ENCODE data around the gene RASA4B. TPM values are rescaled to one million over a fixed set of nuclear protein-coding genes. Genes with fewer than 3 reads are reported as not detected.

Gene RASA4B
- total RNA-seq, 1 experiment from 2014 or later = 0.76 TPM

GRCh38 chr7:102468478-102469350, 48.9 kb downstream of the RASA4B start:
- Mint-ChIP-seq H3K27ac (ENCODE audit: unreplicated experiment) (peak overlapping the region; percentile 42), H3K4me3 (ENCODE audit: low read depth, unreplicated experiment) (no peak overlapping the region), H3K4me1 (ENCODE audit: low read depth, unreplicated experiment) (peaks cover 6% of the 10 kb centered on the region), H3K27me3 (ENCODE audit: unreplicated experiment) (no peaks in the 10 kb centered on the region), H3K9me3 (ENCODE audit: low read depth, unreplicated experiment) (no peaks in the 10 kb centered on the region), H3K36me3 (ENCODE audit: insufficient read depth, unreplicated experiment) (peaks cover 36% of the 10 kb centered on the region)
- no peak for TF ChIP-seq CTCF (IDR thresholded peaks at IDR 0.05; ENCODE audit: unreplicated experiment)
- CTCF ChIA-PET = no interaction called here
- no peak for DNase-seq
- intact Hi-C loops (cut with micrococcal nuclease; ENCODE audit: unreplicated experiment) = no loop called here
- BruUV-seq (replicated peaks) = no TSS peak

GRCh38 chr7:102467581-102468477, 49.7 kb downstream of the RASA4B start:
- Mint-ChIP-seq H3K4me3 (ENCODE audit: low read depth, unreplicated experiment) (no peak overlapping the region), H3K4me1 (ENCODE audit: low read depth, unreplicated experiment) (peaks cover 9% of the 10 kb centered on the region), H3K36me3 (ENCODE audit: insufficient read depth, unreplicated experiment) (peaks cover 38% of the 10 kb centered on the region), H3K9me3 (ENCODE audit: low read depth, unreplicated experiment) (no peaks in the 10 kb centered on the region), H3K27ac (ENCODE audit: unreplicated experiment) (no peak overlapping the region), H3K27me3 (ENCODE audit: unreplicated experiment) (no peaks in the 10 kb centered on the region)
- DNase-seq = no peak
- BruUV-seq (replicated peaks) = no TSS peak
- CTCF ChIA-PET = interaction anchor here (0.6 kb wide), 2 partner anchors 12 to 131 kb away, joined by 3 read pairs; no protein-coding TSS in a partner anchor
- intact Hi-C loops (cut with micrococcal nuclease; ENCODE audit: unreplicated experiment) = no loop called here
- TF ChIP-seq CTCF (IDR thresholded peaks at IDR 0.05; ENCODE audit: unreplicated experiment) = no peak

GRCh38 chr7:102466097-102466496, 51.5 kb downstream of the RASA4B start:
- no TSS peak for BruUV-seq (replicated peaks)
- intact Hi-C loops (cut with micrococcal nuclease; ENCODE audit: unreplicated experiment) = no loop called here
- no peak for TF ChIP-seq CTCF (IDR thresholded peaks at IDR 0.05; ENCODE audit: unreplicated experiment)
- Mint-ChIP-seq H3K4me3 (ENCODE audit: low read depth, unreplicated experiment) (peak overlapping the region; percentile 84), H3K4me1 (ENCODE audit: low read depth, unreplicated experiment) (peaks cover 9% of the 10 kb centered on the region), H3K9me3 (ENCODE audit: low read depth, unreplicated experiment) (no peaks in the 10 kb centered on the region), H3K27ac (ENCODE audit: unreplicated experiment) (no peak overlapping the region), H3K36me3 (ENCODE audit: insufficient read depth, unreplicated experiment) (peaks cover 45% of the 10 kb centered on the region), H3K27me3 (ENCODE audit: unreplicated experiment) (no peaks in the 10 kb centered on the region)
- CTCF ChIA-PET = no interaction called here
- no peak for DNase-seq

- DNase-seq = peak; percentile 86
- CTCF ChIA-PET = no interaction called here
- Mint-ChIP-seq H3K4me3 (ENCODE audit: low read depth, unreplicated experiment) (peak within 1 kb of the TSS; percentile 84), H3K4me1 (ENCODE audit: low read depth, unreplicated experiment) (peaks cover 9% of the 10 kb centered on the region), H3K9me3 (ENCODE audit: low read depth, unreplicated experiment) (no peaks in the 10 kb centered on the region), H3K27ac (ENCODE audit: unreplicated experiment) (peak within 1 kb of the TSS; percentile 68), H3K36me3 (ENCODE audit: insufficient read depth, unreplicated experiment) (peaks cover 45% of the 10 kb centered on the region), H3K27me3 (ENCODE audit: unreplicated experiment) (no peaks in the 10 kb centered on the region)
- intact Hi-C loops (cut with micrococcal nuclease; ENCODE audit: unreplicated experiment) = no loop called here
- no TSS peak for BruUV-seq (replicated peaks)
- no peak for TF ChIP-seq CTCF (IDR thresholded peaks at IDR 0.05; ENCODE audit: unreplicated experiment)
These were observed 52.8 kb downstream of the RASA4B start, which contains the start of the genes ALKBH4 and LRWD1 for GRCh38 chr7:102464577-102465280. TSS of gene ALKBH4 (minus strand) at chr7:102464863. CDS start at chr7:102464836, 27 bp downstream. TSS of gene LRWD1 (plus strand) at chr7:102464984. CDS start at chr7:102465081, 97 bp downstream.

Measured in Calu3 (cell line).